Fibroblast of mammary gland (primary cell): ENCODE data around the gene PPP4R4.
"Not testable (repeated sequence)": the region's sequence is repeated elsewhere in the genome, so short reads cannot be mapped to it uniquely, and the experiment has no call there.

Source experiments
- DNase-seq: peaks from one replicate; pipeline ENCODE4 v3.0.0-alpha.2; 2010; ENCODE audit warnings: low read depth
- H3K4me3 ChIP-seq: 2 replicates; pipeline ENCODE4 v1.5.1; 2011; ENCODE audit warnings: low read depth, mild to moderate bottlenecking, low read length, moderate library complexity; ENCODE audit not compliant: control insufficient read depth
- CTCF ChIP-seq: conservative IDR thresholded peaks from 2 replicates; pipeline ENCODE4 v1.5.1; 2011; ENCODE audit warnings: low read depth, low read length, inconsistent platforms; ENCODE audit not compliant: control insufficient read depth, insufficient read depth

Gene PPP4R4

GRCh38 chr14:94267352-94267751 lies 93.2 kb downstream of the PPP4R4 start:
- no peak for TF ChIP-seq CTCF
- H3K4me3 ChIP-seq, result no peak overlapping the region
- DNase-seq, result no peak

- DNase-seq, H3K4me3 ChIP-seq: not testable (repeated sequence)
Measured at GRCh38 chr14:94268582-94268981, 94.5 kb downstream of the PPP4R4 start.

- no peak for DNase-seq
- no peak overlapping the region for H3K4me3 ChIP-seq
- TF ChIP-seq CTCF, result no peak
Measured at GRCh38 chr14:94269156-94269555, 95.0 kb downstream of the PPP4R4 start.

GRCh38 chr14:94276898-94277561 lies 102.9 kb downstream of the PPP4R4 start:
- not testable (repeated sequence) for DNase-seq, H3K4me3 ChIP-seq

GRCh38 chr14:94278731-94279130 lies 104.6 kb downstream of the PPP4R4 start:
- no peak for DNase-seq
- TF ChIP-seq CTCF, result no peak
- no peak overlapping the region for H3K4me3 ChIP-seq

GRCh38 chr14:94282991-94283723 lies 109.0 kb downstream of the PPP4R4 start:
- DNase-seq, result no peak
- H3K4me3 ChIP-seq, result no peak overlapping the region
- TF ChIP-seq CTCF, result no peak

- no peak overlapping the region for H3K4me3 ChIP-seq
- TF ChIP-seq CTCF, result no peak
- no peak for DNase-seq
Measured at GRCh38 chr14:94284221-94284620, 110.1 kb downstream of the PPP4R4 start.
